K562 (cell line): ENCODE results near the gene GPR83. TPM values are rescaled to one million over a fixed set of nuclear protein-coding genes. Genes with fewer than 3 reads are reported as not detected.

Experiments
- ATAC-seq: fragments of 200-7000 bp; cut with Tn5 transposase; 3 replicates; pipeline ENCODE4 v1.9.1; 2020; ENCODE audit warnings: moderate library complexity
- BruUV-seq: library from RNA; stranded (reverse); fragments of 400-500 nt; replicated peaks from 2 replicates; lab custom pipeline; 2021; lab: Mats Ljungman, UMichigan
- CTCF ChIA-PET: fragments of 300-600 bp; formaldehyde crosslinking; extraction: SDS; loops from one replicate; lab custom pipeline; 2021; ENCODE audit warnings: low intra/inter-chr PET ratio; lab: Yijun Ruan, JAX
- POLR2A ChIA-PET: fragments of 300-600, 350-650 bp; sonication (Branson Sonifier 250); formaldehyde crosslinking; extraction: SDS; loops from one replicate; lab custom pipeline; 2021; ENCODE audit warnings: antibody characterized with exemption, inconsistent platforms; lab: Yijun Ruan, JAX
- DNase-seq, 4 experiments: peaks; one replicate each; pipeline versions ENCODE4 v3.0.0 to v3.0.0-alpha.2; 2011 to 2018; ENCODE audit warnings: low spot score in 3 of 4, mixed read lengths in 3 of 4; ENCODE audit errors: extremely low read depth in 1 of 4
- FAIRE-seq: peaks from 2 replicates; lab custom pipeline; 2011; peaks lifted over from hg19 to GRCh38; lab: Jason Lieb, UNC
- H2AFZ ChIP-seq: 2 replicates; pipeline ENCODE4 v1.6.0; 2011; ENCODE audit warnings: low read depth, low read length, control low read depth, inconsistent platforms
- H3K27ac ChIP-seq: fragments of 200-600 bp; 3 replicates; pipeline ENCODE4 v1.8.0; 2011; ENCODE audit warnings: low read depth, mild to moderate bottlenecking, control low read depth, inconsistent platforms, low read length, moderate library complexity, mixed read lengths; ENCODE audit errors: extremely low read depth
- H3K27me3 ChIP-seq, 2 experiments: fragments of 300-600 bp in 1 of 2; 2 replicates in 1 of 2; 3 replicates in 1 of 2; pipeline versions ENCODE4 v1.6.0 to v1.8.0; 2011; ENCODE audit warnings: inconsistent platforms in 2 of 2, low read length in 2 of 2, mild to moderate bottlenecking in 1 of 2, mixed read lengths in 1 of 2, moderate library complexity in 1 of 2; ENCODE audit not compliant: control insufficient read depth in 2 of 2, insufficient read depth in 2 of 2
- H3K36me3 ChIP-seq: fragments of 300-600 bp; 3 replicates; pipeline ENCODE4 v1.8.0; 2011; ENCODE audit warnings: mild to moderate bottlenecking, low read length, inconsistent platforms; ENCODE audit not compliant: control insufficient read depth, insufficient read depth
- H3K4me1 ChIP-seq, 2 experiments: fragments of 200-600 bp in 1 of 2; replicated peaks in 1 of 2; 2 replicates in 1 of 2; 3 replicates in 1 of 2; pipeline versions ENCODE4 v1.5.1 to v1.8.0; 2011; ENCODE audit warnings: inconsistent platforms in 2 of 2, low read length in 2 of 2, mild to moderate bottlenecking in 1 of 2, mixed read lengths in 1 of 2, moderate library complexity in 1 of 2; ENCODE audit not compliant: control insufficient read depth in 2 of 2, insufficient read depth in 2 of 2
- H3K4me2 ChIP-seq: 2 replicates; pipeline ENCODE4 v1.6.1; 2011; ENCODE audit warnings: low read length, control low read depth, inconsistent platforms, mixed read lengths; ENCODE audit not compliant: insufficient read depth
- H3K4me3 ChIP-seq: fragments of 200-600 bp; sonication (generic), shearing (Covaris generic); 2 replicates; pipeline ENCODE4 v1.5.1; 2016; ENCODE audit warnings: control low read depth, inconsistent platforms
- H3K79me2 ChIP-seq: fragments of 200-600 bp; 3 replicates; pipeline ENCODE4 v1.8.0; 2011; ENCODE audit warnings: low read length, inconsistent platforms; ENCODE audit not compliant: control insufficient read depth, insufficient read depth
- H3K9ac ChIP-seq, 2 experiments: 2 replicates each; pipeline versions ENCODE4 v1.6.0 to v1.6.1; 2011; ENCODE audit warnings: low read depth in 2 of 2, low read length in 2 of 2, control low read depth in 1 of 2, inconsistent platforms in 1 of 2, mild to moderate bottlenecking in 1 of 2, mixed read lengths in 1 of 2; ENCODE audit not compliant: insufficient read depth in 1 of 2
- H3K9me1 ChIP-seq: one replicate; pipeline ENCODE4 v1.6.0; 2011; ENCODE audit warnings: inconsistent platforms, mild to moderate bottlenecking, low read length, moderate library complexity; ENCODE audit not compliant: control insufficient read depth, insufficient read depth
- H3K9me3 ChIP-seq: replicated peaks from 2 replicates; pipeline ENCODE4 v1.5.1; 2011; ENCODE audit warnings: low read depth, low read length, inconsistent platforms; ENCODE audit not compliant: control insufficient read depth, insufficient read depth
- H4K20me1 ChIP-seq: replicated peaks from 2 replicates; pipeline ENCODE4 v1.6.1; 2011; ENCODE audit warnings: low read length, inconsistent platforms, mixed read lengths; ENCODE audit not compliant: control insufficient read depth, insufficient read depth
- GTF2F1 ChIP-seq: IDR thresholded peaks from 2 replicates; pipeline ENCODE4 v1.6.1; 2011; ENCODE audit warnings: low read depth, low read length, improper control_type of control experiment
- NUFIP1 ChIP-seq: fragments of 450-650 bp; IDR thresholded peaks from 2 replicates; pipeline ENCODE4 v1.6.1; 2018; ENCODE audit not compliant: partially characterized antibody
- PATZ1 ChIP-seq: fragments of 250-450 bp; sonication (Bioruptor Pico); IDR thresholded peaks from 2 replicates; pipeline ENCODE4 v1.5.0; 2020; ENCODE audit warnings: mild to moderate bottlenecking, borderline replicate concordance
- RBM17 ChIP-seq: fragments of 200-400 bp; formaldehyde crosslinking; IDR thresholded peaks from 2 replicates; pipeline ENCODE4 v1.6.1; 2017; ENCODE audit warnings: low read depth, mild to moderate bottlenecking, low read length, borderline replicate concordance
- ZNF316 ChIP-seq: fragments of 450-650 bp; IDR thresholded peaks from 2 replicates; pipeline ENCODE4 v1.6.1; 2016
- ZNF444 ChIP-seq: fragments of 250-450 bp; sonication (Bioruptor Pico); IDR thresholded peaks from 2 replicates; pipeline ENCODE4 v1.4.0; 2020; ENCODE audit warnings: mild to moderate bottlenecking, moderate library complexity
- ZNF766 ChIP-seq: fragments of 200-800 bp; sonication (Bioruptor generic); conservative IDR thresholded peaks from 2 replicates; pipeline ENCODE4 v1.6.1; 2016; ENCODE audit warnings: missing genetic modification characterization, missing compliant biosample characterization
- WGBS: fragments of 100-300 bp; shearing (Covaris generic); methylation state at CpG from one replicate; pipeline ENCODE4 v1.1.6; 2016; ENCODE audit warnings: low coverage, mixed read lengths; ENCODE audit not compliant: insufficient coverage; ENCODE audit errors: missing lambda C conversion rate; 5-methylcytosine and 5-hydroxymethylcytosine counted together
- in situ Hi-C: fragments of 300-500 bp; cut with MboI; formaldehyde crosslinking; loops from 4 replicates; pipeline ENCODE4 v1.15.0; 2018; ENCODE audit warnings: inconsistent platforms, mixed read lengths
- intact Hi-C: fragments of 100-400 bp; cut with micrococcal nuclease; formaldehyde crosslinking; loops from 2 replicates; pipeline ENCODE4 v1.14.2; 2022
- polyA plus RNA-seq, 8 experiments: library from polyadenylated mRNA; depleted of rRNA in 4 of 8; stranded (reverse) in 5 of 8; unstranded in 3 of 8; fragments of >200 nt; fragmentation: Nextera tagmentation in 2 of 8; fragmentation: Illumina TruSeq in 1 of 8; extraction: Ambion mirVana in 2 of 8; extraction: Trizol in 1 of 8; gene quantifications; 2 replicates each; pipeline versions ENCODE4 v1.2.1 to v1.2.3, GENCODE V29; 2011 to 2014; ENCODE audit warnings: inconsistent platforms in 1 of 8, missing spikeins in 1 of 8
- total RNA-seq, 7 experiments: library from RNA; depleted of rRNA in 6 of 7; stranded (reverse); fragments of >200 nt in 6 of 7; fragmentation: Illumina TruSeq in 2 of 7; extraction: Trizol in 2 of 7; gene quantifications; 2 replicates each; pipeline versions ENCODE4 v1.2.1 to v1.2.3, GENCODE V29; 2011 to 2021; ENCODE audit warnings: low replicate concordance in 1 of 7
- TF ChIP-seq, protein P1 (sequence below): fragments of 200-600 bp; sonication (generic); IDR thresholded peaks from one replicate; pipeline ENCODE4 v1.6.1; 2012; ENCODE audit warnings: mild to moderate bottlenecking, low read depth, low read length, inconsistent platforms
- TF ChIP-seq, protein P2 (sequence below): fragments of 250-450 bp; sonication (Bioruptor Pico); IDR thresholded peaks from 2 replicates; pipeline ENCODE4 v1.8.0; 2021; ENCODE audit warnings: moderate library complexity, mild to moderate bottlenecking, inconsistent platforms

The GPR83 gene
- total and polyA plus RNA-seq, 9 of the 15 experiments (the other 6 are each of a cell fraction or from before 2014, with no cell fraction given), result 0.03 to 0.13 (median 0.08) TPM; not detected in 2

DNA sequence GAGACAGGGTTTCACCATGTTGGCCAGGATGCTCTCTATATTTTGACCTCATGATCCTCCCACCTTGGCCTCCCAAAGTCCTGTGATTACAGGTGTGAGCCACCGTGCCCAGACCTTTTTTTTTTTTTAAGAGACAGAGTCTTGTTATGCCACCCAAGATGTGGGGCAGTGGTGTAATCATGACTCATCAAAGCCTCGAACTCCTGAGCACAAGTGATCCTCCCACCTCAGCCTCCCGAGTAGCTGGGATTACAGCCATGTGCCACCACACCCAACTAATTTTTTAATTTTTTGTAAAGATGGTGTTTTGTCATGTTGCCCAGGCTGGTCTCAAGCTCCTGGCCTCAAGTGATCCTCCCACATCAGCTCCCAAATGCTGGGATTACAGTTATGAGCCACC, 59.0 kb downstream of the GPR83 start:
- BruUV-seq, result no TSS peak
- ATAC-seq (no peak), FAIRE-seq (no peak), DNase-seq (no peak)
- H3K9me3 ChIP-seq, result no peaks in the 10 kb centered on the region
- ChIA-PET POLR2A (no interaction called here), CTCF (no interaction called here)
- in situ Hi-C loops (no loop called here), intact Hi-C loops (loop anchor here (10.0 kb wide), 1 partner anchor 137 kb away; no protein-coding TSS in a partner anchor)
- no peaks in the 10 kb centered on the region for H3K79me2 ChIP-seq
- H3K4me2 ChIP-seq, result no peak overlapping the region
- H3K36me3 ChIP-seq, result no peaks in the 10 kb centered on the region
- no peaks in the 10 kb centered on the region for H3K4me1 ChIP-seq
- no peak overlapping the region for H3K4me3 ChIP-seq
- no peaks in the 10 kb centered on the region for H4K20me1 ChIP-seq
- H3K9me1 ChIP-seq, result no peaks in the 10 kb centered on the region
- H3K9ac ChIP-seq, result no peak overlapping the region
- H3K27me3 ChIP-seq, result no peaks in the 10 kb centered on the region
- H2AFZ ChIP-seq, result no peak overlapping the region
- 3% methylated on average over 3 of the region's 3 CpGs for WGBS
- no peak for TF ChIP-seq PATZ1
- TF ChIP-seq RBM17, result no peak
- no peak for TF ChIP-seq NUFIP1
- TF ChIP-seq ZNF766 (CRISPR knock-in tag), result no peak
- TF ChIP-seq, protein P1, sequence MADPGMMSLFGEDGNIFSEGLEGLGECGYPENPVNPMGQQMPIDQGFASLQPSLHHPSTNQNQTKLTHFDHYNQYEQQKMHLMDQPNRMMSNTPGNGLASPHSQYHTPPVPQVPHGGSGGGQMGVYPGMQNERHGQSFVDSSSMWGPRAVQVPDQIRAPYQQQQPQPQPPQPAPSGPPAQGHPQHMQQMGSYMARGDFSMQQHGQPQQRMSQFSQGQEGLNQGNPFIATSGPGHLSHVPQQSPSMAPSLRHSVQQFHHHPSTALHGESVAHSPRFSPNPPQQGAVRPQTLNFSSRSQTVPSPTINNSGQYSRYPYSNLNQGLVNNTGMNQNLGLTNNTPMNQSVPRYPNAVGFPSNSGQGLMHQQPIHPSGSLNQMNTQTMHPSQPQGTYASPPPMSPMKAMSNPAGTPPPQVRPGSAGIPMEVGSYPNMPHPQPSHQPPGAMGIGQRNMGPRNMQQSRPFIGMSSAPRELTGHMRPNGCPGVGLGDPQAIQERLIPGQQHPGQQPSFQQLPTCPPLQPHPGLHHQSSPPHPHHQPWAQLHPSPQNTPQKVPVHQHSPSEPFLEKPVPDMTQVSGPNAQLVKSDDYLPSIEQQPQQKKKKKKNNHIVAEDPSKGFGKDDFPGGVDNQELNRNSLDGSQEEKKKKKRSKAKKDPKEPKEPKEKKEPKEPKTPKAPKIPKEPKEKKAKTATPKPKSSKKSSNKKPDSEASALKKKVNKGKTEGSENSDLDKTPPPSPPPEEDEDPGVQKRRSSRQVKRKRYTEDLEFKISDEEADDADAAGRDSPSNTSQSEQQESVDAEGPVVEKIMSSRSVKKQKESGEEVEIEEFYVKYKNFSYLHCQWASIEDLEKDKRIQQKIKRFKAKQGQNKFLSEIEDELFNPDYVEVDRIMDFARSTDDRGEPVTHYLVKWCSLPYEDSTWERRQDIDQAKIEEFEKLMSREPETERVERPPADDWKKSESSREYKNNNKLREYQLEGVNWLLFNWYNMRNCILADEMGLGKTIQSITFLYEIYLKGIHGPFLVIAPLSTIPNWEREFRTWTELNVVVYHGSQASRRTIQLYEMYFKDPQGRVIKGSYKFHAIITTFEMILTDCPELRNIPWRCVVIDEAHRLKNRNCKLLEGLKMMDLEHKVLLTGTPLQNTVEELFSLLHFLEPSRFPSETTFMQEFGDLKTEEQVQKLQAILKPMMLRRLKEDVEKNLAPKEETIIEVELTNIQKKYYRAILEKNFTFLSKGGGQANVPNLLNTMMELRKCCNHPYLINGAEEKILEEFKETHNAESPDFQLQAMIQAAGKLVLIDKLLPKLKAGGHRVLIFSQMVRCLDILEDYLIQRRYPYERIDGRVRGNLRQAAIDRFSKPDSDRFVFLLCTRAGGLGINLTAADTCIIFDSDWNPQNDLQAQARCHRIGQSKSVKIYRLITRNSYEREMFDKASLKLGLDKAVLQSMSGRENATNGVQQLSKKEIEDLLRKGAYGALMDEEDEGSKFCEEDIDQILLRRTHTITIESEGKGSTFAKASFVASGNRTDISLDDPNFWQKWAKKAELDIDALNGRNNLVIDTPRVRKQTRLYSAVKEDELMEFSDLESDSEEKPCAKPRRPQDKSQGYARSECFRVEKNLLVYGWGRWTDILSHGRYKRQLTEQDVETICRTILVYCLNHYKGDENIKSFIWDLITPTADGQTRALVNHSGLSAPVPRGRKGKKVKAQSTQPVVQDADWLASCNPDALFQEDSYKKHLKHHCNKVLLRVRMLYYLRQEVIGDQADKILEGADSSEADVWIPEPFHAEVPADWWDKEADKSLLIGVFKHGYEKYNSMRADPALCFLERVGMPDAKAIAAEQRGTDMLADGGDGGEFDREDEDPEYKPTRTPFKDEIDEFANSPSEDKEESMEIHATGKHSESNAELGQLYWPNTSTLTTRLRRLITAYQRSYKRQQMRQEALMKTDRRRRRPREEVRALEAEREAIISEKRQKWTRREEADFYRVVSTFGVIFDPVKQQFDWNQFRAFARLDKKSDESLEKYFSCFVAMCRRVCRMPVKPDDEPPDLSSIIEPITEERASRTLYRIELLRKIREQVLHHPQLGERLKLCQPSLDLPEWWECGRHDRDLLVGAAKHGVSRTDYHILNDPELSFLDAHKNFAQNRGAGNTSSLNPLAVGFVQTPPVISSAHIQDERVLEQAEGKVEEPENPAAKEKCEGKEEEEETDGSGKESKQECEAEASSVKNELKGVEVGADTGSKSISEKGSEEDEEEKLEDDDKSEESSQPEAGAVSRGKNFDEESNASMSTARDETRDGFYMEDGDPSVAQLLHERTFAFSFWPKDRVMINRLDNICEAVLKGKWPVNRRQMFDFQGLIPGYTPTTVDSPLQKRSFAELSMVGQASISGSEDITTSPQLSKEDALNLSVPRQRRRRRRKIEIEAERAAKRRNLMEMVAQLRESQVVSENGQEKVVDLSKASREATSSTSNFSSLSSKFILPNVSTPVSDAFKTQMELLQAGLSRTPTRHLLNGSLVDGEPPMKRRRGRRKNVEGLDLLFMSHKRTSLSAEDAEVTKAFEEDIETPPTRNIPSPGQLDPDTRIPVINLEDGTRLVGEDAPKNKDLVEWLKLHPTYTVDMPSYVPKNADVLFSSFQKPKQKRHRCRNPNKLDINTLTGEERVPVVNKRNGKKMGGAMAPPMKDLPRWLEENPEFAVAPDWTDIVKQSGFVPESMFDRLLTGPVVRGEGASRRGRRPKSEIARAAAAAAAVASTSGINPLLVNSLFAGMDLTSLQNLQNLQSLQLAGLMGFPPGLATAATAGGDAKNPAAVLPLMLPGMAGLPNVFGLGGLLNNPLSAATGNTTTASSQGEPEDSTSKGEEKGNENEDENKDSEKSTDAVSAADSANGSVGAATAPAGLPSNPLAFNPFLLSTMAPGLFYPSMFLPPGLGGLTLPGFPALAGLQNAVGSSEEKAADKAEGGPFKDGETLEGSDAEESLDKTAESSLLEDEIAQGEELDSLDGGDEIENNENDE, result no peak
- no peak for TF ChIP-seq GTF2F1
- TF ChIP-seq ZNF444 (CRISPR knock-in tag), result no peak
- TF ChIP-seq, protein P2, sequence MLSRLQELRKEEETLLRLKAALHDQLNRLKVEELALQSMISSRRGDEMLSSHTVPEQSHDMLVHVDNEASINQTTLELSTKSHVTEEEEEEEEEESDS (CRISPR knock-in tag), result no peak
- no peak for TF ChIP-seq ZNF316
- no peak overlapping the region for H3K27ac ChIP-seq
